ENCODE measurements around the gene KIF22. TPM values are rescaled to one million over a fixed set of nuclear protein-coding genes. Genes with fewer than 3 reads are reported as not detected.

The KIF22 gene
- total RNA-seq, 3 donors from 2014 or later, result 24.7 to 56.2 (median 53.0) TPM

DNA sequence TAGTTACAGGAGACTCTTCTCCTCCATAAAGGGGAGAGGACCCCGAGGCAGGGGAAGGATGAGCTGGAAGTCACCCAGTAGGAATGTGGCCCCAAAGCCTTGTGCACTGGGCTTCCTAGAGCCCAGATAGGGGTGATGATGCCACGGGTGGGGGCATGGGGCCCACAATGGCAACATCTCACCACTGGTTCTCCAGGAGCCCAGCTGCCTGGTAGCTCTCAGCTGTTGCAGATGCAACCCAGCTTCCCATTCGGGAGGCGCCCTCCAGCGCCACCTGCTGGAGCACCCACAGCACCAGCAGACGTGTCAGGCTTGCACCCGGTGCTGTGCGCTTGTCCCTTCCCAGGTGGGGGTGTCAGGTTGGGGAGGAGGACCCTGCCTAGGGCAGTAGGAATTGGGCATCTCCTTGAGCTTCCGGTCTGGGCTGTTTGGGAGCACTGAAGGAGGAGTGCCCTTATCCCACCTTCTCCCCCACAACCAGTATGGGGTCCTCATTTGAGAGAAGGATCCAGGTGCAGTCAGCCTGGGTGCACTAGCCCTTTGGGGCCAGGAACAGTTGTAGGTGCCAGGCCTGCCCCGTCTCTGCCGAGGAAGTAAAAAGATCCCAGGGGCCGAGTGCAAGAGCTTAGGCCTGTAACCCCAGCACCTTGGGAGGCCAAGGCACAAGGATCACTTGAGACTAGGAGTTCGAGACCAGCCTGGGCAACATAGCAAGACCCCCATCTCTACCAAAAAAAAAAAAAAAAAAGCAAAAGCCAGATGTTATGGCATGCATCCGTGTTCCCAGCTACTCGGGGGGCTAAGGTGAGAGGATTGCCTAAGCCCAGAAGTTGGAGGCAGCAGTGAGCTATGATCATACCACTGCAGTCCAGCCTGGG lies 58.1 kb downstream of the KIF22 start:
- peak; percentile 82 to 89 (median 86) for DNase-seq
- ATAC-seq, result peak; percentile 92
- Histone ChIP-seq H3K4me1 (ENCODE audit: low read depth) (no peaks in the 10 kb centered on the region), H3K36me3 (ENCODE audit: low read depth) (peaks cover 23% of the 10 kb centered on the region), H3K9me3 (no peaks in the 10 kb centered on the region), H3K4me3 (no peak overlapping the region)
- intact Hi-C loops (cut with DNase I, micrococcal nuclease), result no loop called here
- TF ChIP-seq, protein P1, sequence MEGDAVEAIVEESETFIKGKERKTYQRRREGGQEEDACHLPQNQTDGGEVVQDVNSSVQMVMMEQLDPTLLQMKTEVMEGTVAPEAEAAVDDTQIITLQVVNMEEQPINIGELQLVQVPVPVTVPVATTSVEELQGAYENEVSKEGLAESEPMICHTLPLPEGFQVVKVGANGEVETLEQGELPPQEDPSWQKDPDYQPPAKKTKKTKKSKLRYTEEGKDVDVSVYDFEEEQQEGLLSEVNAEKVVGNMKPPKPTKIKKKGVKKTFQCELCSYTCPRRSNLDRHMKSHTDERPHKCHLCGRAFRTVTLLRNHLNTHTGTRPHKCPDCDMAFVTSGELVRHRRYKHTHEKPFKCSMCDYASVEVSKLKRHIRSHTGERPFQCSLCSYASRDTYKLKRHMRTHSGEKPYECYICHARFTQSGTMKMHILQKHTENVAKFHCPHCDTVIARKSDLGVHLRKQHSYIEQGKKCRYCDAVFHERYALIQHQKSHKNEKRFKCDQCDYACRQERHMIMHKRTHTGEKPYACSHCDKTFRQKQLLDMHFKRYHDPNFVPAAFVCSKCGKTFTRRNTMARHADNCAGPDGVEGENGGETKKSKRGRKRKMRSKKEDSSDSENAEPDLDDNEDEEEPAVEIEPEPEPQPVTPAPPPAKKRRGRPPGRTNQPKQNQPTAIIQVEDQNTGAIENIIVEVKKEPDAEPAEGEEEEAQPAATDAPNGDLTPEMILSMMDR (IDR thresholded peaks at IDR 0.05), result peak; percentile 95

DNA sequence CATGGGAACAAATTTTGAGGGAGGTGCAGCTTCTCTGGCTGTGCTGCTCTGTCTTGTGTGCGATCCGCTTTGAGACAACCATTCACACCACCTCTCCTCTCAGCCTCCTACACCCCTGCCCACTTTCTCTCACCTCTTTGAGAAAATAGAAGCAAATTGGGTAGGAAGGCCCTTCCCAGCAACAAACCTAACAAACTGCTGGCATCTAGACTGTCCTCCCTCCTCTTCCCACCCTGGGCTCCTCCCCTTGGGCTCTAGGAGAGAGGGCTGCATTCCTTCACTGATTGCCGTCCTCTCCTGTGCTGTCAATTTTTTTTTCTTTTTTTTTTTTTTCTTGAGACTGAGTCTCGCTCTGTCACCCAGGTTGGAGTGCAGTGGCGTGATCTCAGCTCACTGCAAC lies 59.0 kb downstream of the KIF22 start:
- DNase-seq (no peak), ATAC-seq (no peak)
- H3K36me3 ChIP-seq (ENCODE audit: low read depth), result peaks cover 18% of the 10 kb centered on the region
- no peaks in the 10 kb centered on the region for H3K4me1 ChIP-seq (ENCODE audit: low read depth)
- intact Hi-C loops (cut with DNase I, micrococcal nuclease), result no loop called here
- no peaks in the 10 kb centered on the region for H3K9me3 ChIP-seq
- TF ChIP-seq, protein P1 (IDR thresholded peaks at IDR 0.05), result no peak
- no peak overlapping the region for H3K4me3 ChIP-seq

DNA sequence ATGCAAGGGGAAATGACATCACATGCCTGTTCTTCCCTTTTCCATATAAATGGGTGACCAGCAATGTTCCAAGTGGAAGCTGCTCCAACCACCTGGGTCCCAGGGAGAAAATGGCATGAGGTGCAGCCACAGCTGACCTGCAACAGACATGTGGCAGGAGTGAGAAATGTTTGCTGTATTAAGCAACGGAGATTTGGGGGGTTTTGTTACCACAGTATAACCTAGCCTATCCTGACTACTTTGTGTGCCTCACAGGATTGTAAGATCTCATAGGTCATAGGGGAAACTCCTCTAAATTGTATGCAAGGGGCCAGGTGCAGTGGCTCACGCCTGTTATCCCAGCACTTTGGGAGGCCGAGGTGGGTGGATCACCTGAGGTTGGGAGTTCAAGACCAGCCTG lies 60.4 kb downstream of the KIF22 start:
- intact Hi-C loops (cut with DNase I, micrococcal nuclease), result no loop called here
- no peak for DNase-seq
- Histone ChIP-seq H3K9me3 (no peaks in the 10 kb centered on the region), H3K4me3 (no peak overlapping the region), H3K36me3 (ENCODE audit: low read depth) (peaks cover 7% of the 10 kb centered on the region), H3K4me1 (ENCODE audit: low read depth) (no peaks in the 10 kb centered on the region)
- ATAC-seq, result no peak
- TF ChIP-seq, protein P1 (IDR thresholded peaks at IDR 0.05), result no peak

DNA sequence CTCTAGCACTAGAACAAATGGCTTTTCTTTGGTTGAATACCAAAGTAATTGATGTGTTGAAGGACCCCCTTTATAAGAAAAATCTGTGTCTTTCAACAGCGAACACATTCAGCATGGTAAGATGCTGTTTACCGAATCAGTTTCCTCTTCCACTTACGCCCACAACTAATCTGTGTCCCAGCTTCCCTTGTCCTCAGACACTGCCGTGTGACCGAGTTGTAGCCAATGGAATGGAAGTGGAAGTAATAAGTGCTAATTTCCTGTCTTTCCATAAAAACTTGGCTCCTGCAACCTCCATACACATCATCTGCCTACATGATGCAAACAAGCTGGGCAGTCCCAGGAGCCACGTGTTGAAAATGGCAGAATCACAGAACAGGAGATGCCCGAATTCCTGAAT lies 62.1 kb downstream of the KIF22 start:
- TF ChIP-seq, protein P1 (IDR thresholded peaks at IDR 0.05), result no peak
- DNase-seq (no peak), ATAC-seq (no peak)
- Histone ChIP-seq H3K4me3 (no peak overlapping the region), H3K9me3 (no peaks in the 10 kb centered on the region), H3K4me1 (ENCODE audit: low read depth) (no peaks in the 10 kb centered on the region), H3K36me3 (ENCODE audit: low read depth) (peaks cover 3% of the 10 kb centered on the region)
- intact Hi-C loops (cut with DNase I, micrococcal nuclease), result no loop called here

DNA sequence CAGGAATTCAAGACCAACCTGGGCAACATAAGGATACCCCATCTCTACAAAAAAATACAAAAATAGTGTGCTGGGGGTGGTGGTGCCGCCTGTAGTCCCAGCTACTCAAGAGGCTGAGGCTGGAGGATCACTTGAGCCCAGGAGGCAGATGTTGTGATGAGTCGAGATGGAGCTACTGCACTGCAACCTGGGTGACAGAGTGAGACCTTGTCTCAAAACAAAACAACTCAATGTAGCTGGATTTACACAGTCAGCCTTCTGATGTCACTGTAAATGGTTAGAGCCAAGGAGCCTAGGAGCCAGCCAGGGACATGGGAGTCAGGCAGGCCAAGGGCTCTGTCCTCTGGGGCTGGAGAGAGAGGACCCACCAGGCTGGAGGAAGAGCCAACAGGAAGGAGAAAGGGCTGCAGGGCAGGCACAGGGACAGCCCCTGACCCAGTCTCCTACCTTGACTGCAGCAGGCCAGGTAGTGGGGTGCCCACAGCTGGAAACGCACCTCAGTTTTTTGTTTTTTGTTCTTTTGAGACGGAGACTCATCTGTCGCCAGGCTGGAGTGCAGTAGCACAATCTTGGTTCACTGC lies 64.1 kb downstream of the KIF22 start:
- ATAC-seq (no peak), DNase-seq (no peak)
- Histone ChIP-seq H3K36me3 (ENCODE audit: low read depth) (peaks cover 7% of the 10 kb centered on the region), H3K4me1 (ENCODE audit: low read depth) (no peaks in the 10 kb centered on the region), H3K9me3 (no peaks in the 10 kb centered on the region), H3K4me3 (no peak overlapping the region)
- intact Hi-C loops (cut with DNase I, micrococcal nuclease), result no loop called here
- TF ChIP-seq, protein P1 (IDR thresholded peaks at IDR 0.05), result no peak

Other genes starting within 250 kb of the KIF22 start
- 1 to 10 TPM; 4.4 to 6.0 (median 4.5) TPM for gene SPN, start 127.5 kb upstream of the KIF22 start, total RNA-seq
- 10 to 100 TPM; 25.3 to 54.6 (median 25.4) TPM for gene QPRT, start 111.6 kb upstream of the KIF22 start, total RNA-seq
- 1 to 10 TPM; 1.6 to 3.4 (median 1.7) TPM for gene C16orf54, start 44.8 kb upstream of the KIF22 start, total RNA-seq
- gene ZG16, start 12.5 kb upstream of the KIF22 start, total RNA-seq, result 100 to 1,000 TPM; 196 to 671 (median 551) TPM
- 100 to 1,000 TPM; 224 to 415 (median 225) TPM for gene MAZ, start 15.8 kb downstream of the KIF22 start, total RNA-seq
- gene PRRT2, start 21.4 kb downstream of the KIF22 start, total RNA-seq, result 10 to 100 TPM in 1 of 3 donors, under 1 TPM in 2; 0.81 to 15.2 (median 0.94) TPM
- 10 to 100 TPM; 15.6 to 25.1 (median 20.5) TPM for gene PAGR1, start 25.4 kb downstream of the KIF22 start, total RNA-seq
- gene MVP, start 29.7 kb downstream of the KIF22 start, total RNA-seq, result 100 to 1,000 TPM; 307 to 552 (median 529) TPM
- gene CDIPT, start 72.5 kb downstream of the KIF22 start, total RNA-seq, result 100 to 1,000 TPM in 1 of 3 donors, 10 to 100 TPM in 2; 53.1 to 102 (median 90.5) TPM
- gene SEZ6L2, start 108.8 kb downstream of the KIF22 start, total RNA-seq, result 1 to 10 TPM; 6.1 to 9.6 (median 7.0) TPM
- gene ASPHD1, start 109.7 kb downstream of the KIF22 start, total RNA-seq, result 1 to 10 TPM; 1.6 to 1.9 (median 1.8) TPM
- gene KCTD13, start 135.5 kb downstream of the KIF22 start, total RNA-seq, result 10 to 100 TPM; 22.2 to 25.8 (median 22.9) TPM
- 100 to 1,000 TPM; 116 to 209 (median 130) TPM for gene TMEM219, start 171.3 kb downstream of the KIF22 start, total RNA-seq
- gene TAOK2, start 183.1 kb downstream of the KIF22 start, total RNA-seq, result 10 to 100 TPM; 46.6 to 53.4 (median 50.5) TPM
- gene HIRIP3, start 204.9 kb downstream of the KIF22 start, total RNA-seq, result 10 to 100 TPM; 11.3 to 21.3 (median 11.9) TPM
- gene INO80E, start 205.5 kb downstream of the KIF22 start, total RNA-seq, result 10 to 100 TPM; 71.2 to 79.5 (median 78.4) TPM
- 10 to 100 TPM in 1 of 3 donors, 1 to 10 TPM in 2; 5.2 to 16.8 (median 7.5) TPM for gene DOC2A, start 220.3 kb downstream of the KIF22 start, total RNA-seq
- gene C16orf92, start 232.4 kb downstream of the KIF22 start, total RNA-seq, result not detected
- gene TLCD3B, start 240.5 kb downstream of the KIF22 start, total RNA-seq, result under 1 TPM in 2 of 3 donors, not detected in 1; 0.38 to 0.46 TPM

Measured in mucosa of descending colon (tissue), 3 donors.